ENCODE results near the gene CFTR.

The CFTR gene

DNA sequence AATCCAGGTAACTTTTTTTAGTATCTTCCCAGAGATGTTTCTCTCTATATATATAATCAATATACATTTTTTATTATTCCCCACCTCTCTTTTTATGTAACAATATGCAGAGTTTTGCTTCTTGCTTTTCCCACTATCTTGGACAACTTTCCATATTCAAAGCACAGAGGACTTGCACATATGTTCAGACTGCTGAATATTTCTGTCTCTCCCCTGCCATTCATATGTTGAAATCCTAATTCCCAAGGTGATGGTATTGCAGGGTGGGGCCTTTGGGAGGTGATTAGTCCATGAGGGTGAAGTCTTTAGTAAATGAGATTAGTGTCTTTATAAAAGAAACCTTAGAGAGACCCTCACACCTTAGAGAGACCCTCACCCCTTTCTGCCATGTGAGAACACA is 72.8 kb downstream of the CFTR start:
- H3K27ac ChIP-seq = no peak overlapping the region
- H3K36me3 ChIP-seq = no peaks in the 10 kb centered on the region
- H3K27me3 ChIP-seq = no peaks in the 10 kb centered on the region
- H3K9me3 ChIP-seq = no peaks in the 10 kb centered on the region
- no peaks in the 10 kb centered on the region for H3K4me1 ChIP-seq (ENCODE audit: control insufficient read depth in 1 of 2, insufficient read depth in 1 of 2, low read depth in 1 of 2, low read length in 1 of 2)
- TF ChIP-seq, protein P1, sequence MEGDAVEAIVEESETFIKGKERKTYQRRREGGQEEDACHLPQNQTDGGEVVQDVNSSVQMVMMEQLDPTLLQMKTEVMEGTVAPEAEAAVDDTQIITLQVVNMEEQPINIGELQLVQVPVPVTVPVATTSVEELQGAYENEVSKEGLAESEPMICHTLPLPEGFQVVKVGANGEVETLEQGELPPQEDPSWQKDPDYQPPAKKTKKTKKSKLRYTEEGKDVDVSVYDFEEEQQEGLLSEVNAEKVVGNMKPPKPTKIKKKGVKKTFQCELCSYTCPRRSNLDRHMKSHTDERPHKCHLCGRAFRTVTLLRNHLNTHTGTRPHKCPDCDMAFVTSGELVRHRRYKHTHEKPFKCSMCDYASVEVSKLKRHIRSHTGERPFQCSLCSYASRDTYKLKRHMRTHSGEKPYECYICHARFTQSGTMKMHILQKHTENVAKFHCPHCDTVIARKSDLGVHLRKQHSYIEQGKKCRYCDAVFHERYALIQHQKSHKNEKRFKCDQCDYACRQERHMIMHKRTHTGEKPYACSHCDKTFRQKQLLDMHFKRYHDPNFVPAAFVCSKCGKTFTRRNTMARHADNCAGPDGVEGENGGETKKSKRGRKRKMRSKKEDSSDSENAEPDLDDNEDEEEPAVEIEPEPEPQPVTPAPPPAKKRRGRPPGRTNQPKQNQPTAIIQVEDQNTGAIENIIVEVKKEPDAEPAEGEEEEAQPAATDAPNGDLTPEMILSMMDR (IDR thresholded peaks at IDR 0.05) = no peak
- H3K4me3 ChIP-seq (ENCODE audit: low read depth in 1 of 2, low read length in 1 of 2) = no peak overlapping the region

DNA sequence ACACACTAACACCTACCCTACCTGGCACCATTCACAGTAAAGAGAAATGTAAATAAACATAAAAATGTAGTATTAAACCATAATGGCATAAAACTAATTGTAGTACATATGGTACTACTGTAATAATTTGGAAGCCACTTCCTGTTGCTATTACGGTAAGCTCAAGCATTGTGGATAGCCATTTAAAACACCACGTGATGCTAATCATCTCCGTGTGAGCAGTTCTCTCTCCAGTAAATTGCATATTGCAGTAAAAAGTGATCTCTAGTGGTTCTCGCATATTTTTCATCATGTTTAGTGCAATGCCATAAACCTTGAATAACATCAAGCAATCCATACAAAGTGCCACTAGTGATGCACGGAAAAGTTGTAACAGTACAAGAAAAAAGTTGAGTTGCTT is 75.4 kb downstream of the CFTR start:
- TF ChIP-seq, protein P1 (IDR thresholded peaks at IDR 0.05) = no peak
- no peaks in the 10 kb centered on the region for H3K27me3 ChIP-seq
- H3K36me3 ChIP-seq = no peaks in the 10 kb centered on the region
- H3K9me3 ChIP-seq = no peaks in the 10 kb centered on the region
- H3K4me1 ChIP-seq (ENCODE audit: control insufficient read depth in 1 of 2, insufficient read depth in 1 of 2, low read depth in 1 of 2, low read length in 1 of 2) = no peaks in the 10 kb centered on the region
- H3K27ac ChIP-seq = no peak overlapping the region
- no peak overlapping the region for H3K4me3 ChIP-seq (ENCODE audit: low read depth in 1 of 2, low read length in 1 of 2)

DNA sequence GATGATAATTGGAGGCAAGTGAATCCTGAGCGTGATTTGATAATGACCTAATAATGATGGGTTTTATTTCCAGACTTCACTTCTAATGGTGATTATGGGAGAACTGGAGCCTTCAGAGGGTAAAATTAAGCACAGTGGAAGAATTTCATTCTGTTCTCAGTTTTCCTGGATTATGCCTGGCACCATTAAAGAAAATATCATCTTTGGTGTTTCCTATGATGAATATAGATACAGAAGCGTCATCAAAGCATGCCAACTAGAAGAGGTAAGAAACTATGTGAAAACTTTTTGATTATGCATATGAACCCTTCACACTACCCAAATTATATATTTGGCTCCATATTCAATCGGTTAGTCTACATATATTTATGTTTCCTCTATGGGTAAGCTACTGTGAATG is 79.6 kb downstream of the CFTR start:
- no peak overlapping the region for H3K4me3 ChIP-seq (ENCODE audit: low read depth in 1 of 2, low read length in 1 of 2)
- TF ChIP-seq, protein P1 (IDR thresholded peaks at IDR 0.05) = no peak
- H3K27me3 ChIP-seq = no peaks in the 10 kb centered on the region
- no peak overlapping the region for H3K27ac ChIP-seq
- no peaks in the 10 kb centered on the region for H3K9me3 ChIP-seq
- no peaks in the 10 kb centered on the region for H3K4me1 ChIP-seq (ENCODE audit: control insufficient read depth in 1 of 2, insufficient read depth in 1 of 2, low read depth in 1 of 2, low read length in 1 of 2)
- H3K36me3 ChIP-seq = no peaks in the 10 kb centered on the region

DNA sequence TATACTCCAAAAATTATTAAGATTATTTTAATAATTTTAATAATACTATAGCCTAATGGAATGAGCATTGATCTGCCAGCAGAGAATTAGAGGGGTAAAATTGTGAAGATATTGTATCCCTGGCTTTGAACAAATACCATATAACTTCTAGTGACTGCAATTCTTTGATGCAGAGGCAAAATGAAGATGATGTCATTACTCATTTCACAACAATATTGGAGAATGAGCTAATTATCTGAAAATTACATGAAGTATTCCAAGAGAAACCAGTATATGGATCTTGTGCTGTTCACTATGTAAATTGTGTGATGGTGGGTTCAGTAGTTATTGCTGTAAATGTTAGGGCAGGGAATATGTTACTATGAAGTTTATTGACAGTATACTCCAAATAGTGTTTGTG is 80.2 kb downstream of the CFTR start:
- Histone ChIP-seq H3K9me3 (no peaks in the 10 kb centered on the region), H3K36me3 (no peaks in the 10 kb centered on the region), H3K4me1 (ENCODE audit: control insufficient read depth in 1 of 2, insufficient read depth in 1 of 2, low read depth in 1 of 2, low read length in 1 of 2) (no peaks in the 10 kb centered on the region), H3K4me3 (ENCODE audit: low read depth in 1 of 2, low read length in 1 of 2) (no peak overlapping the region), H3K27me3 (no peaks in the 10 kb centered on the region), H3K27ac (no peak overlapping the region)
- TF ChIP-seq, protein P1 (IDR thresholded peaks at IDR 0.05) = no peak

DNA sequence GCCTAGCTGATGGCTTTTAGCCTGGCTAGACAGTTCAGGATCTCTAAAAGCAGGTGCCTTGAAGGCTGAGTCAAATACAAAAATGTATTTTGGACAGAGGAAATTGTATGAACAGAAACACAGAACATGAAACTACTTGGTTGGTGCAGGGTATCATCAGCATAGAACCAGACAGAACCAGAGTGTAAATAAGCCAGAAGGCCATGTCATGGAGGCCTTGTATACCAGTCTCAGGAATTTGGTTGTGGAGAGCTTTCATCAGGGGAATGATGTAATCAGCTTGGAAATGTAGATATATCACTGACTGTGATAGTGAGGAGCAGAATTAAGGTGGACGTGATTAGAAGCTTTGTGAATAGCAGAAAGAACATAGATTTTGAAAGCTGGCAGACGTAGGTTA is 82.9 kb downstream of the CFTR start:
- Histone ChIP-seq H3K27ac (no peak overlapping the region), H3K27me3 (no peaks in the 10 kb centered on the region), H3K4me3 (ENCODE audit: low read depth in 1 of 2, low read length in 1 of 2) (no peak overlapping the region), H3K4me1 (ENCODE audit: control insufficient read depth in 1 of 2, insufficient read depth in 1 of 2, low read depth in 1 of 2, low read length in 1 of 2) (no peaks in the 10 kb centered on the region), H3K9me3 (no peaks in the 10 kb centered on the region), H3K36me3 (no peaks in the 10 kb centered on the region)
- TF ChIP-seq, protein P1 (IDR thresholded peaks at IDR 0.05) = no peak

DNA sequence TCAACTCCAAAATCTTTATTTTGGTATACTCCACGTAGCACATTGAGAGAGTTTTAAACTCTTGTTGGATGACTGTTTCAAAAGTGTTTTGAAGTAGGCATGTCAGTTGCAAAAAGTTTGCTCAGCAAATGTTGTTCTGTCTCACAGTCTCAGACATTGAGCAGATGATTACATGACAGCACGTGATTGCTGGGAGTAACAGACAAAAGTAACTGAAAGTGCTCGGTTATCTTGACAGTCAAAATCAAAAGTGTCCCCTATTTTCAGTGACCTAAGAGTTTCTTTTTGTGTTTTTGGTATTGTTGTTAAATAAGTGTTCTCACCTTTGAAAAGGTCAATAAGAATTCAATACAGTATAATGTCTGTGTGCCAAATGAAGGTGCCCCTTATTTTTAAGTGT is 84.3 kb downstream of the CFTR start:
- TF ChIP-seq, protein P1 (IDR thresholded peaks at IDR 0.05) = no peak
- Histone ChIP-seq H3K27me3 (no peaks in the 10 kb centered on the region), H3K9me3 (no peaks in the 10 kb centered on the region), H3K4me1 (ENCODE audit: control insufficient read depth in 1 of 2, insufficient read depth in 1 of 2, low read depth in 1 of 2, low read length in 1 of 2) (no peaks in the 10 kb centered on the region), H3K4me3 (ENCODE audit: low read depth in 1 of 2, low read length in 1 of 2) (no peak overlapping the region), H3K27ac (no peak overlapping the region), H3K36me3 (no peaks in the 10 kb centered on the region)
